Measurements from ENCODE around the gene FLCN.
"Not testable (repeated sequence)": the region's sequence is repeated elsewhere in the genome, so short reads cannot be mapped to it uniquely, and the experiment has no call there.

The FLCN gene

DNA sequence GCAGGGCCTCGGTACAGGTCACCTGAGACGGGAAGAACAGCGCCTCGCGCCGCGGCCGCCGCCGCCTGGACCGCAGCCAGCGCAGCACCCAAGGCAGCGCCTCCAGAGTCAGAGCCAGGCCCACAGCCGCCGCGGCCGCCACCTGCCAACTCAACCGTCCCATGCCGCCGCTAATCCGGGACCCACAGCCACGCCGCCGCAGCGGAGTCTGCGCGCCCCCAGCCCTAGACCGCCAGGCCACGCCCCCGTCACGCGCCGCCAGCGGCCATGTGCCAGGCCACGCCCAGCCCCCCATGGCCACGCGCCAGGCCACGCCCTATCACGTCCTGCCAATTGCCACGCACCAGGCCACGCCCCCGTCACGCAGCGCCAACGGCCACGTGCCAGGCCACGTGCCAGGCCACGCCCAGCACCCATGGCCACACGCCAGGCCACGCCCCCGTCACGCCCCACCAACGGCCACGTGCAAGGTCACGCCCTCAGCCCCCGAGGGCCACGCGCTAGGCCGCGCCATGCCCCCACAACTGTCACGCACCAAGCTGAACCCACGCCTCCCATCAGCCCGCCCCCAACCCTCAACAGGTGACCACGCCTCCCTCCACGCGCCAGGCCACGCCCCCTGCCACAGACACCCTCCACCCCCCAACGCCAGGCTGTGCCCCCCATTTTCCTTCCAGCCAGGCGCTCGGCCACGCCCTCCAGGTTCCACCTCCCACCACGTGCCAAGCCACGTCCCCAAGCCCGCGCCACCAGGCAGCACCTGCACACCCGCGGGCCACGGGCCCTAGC lies 30.6 kb downstream of the FLCN start, which contains the start of gene PLD6:
Gene PLD6, minus strand, starts transcription at position 210 of the 789 bp plus-strand sequence. Its CDS starts 47 bp downstream, at position 163.
- peak; percentile 84 to 92 (median 88) for DNase-seq

DNA sequence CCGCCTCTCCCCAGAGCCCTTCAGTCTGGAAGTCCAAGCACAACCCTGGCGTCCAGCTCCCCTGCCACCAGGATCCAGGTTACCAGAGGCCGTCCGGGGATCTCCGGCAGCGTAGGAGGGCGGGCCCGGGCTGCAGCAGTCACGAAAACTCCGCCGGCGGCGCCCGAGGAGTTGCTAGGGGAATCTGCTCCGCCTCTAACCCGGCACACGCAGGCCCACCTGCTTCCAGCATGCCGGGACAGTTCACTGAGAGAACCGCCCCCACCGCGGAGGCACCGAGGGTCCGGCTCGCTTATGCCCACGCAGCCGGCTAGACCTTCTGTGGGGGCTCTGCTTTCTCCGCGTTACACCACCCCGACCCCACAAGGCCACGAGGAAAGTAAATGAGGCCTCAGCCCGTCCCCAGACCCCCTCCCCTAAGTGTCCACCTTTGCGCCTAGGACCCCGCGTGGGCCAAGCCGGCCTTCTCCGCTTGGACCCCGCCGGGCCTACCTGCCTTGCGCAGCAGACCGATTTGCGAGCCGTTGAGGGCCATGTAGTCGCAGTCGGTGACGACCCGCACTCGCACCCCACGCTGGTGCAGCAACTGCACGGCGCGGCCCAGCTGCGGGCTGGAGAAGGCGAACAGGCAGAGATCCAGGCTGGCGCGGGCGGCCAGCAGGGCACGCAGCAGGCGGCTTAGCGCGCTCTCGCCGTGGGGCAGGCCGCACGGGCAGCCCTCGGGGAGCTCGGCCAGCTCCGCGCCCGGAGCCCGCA lies 31.4 kb downstream of the FLCN start:
- peak; percentile 20 to 51 (median 33) for DNase-seq

DNA sequence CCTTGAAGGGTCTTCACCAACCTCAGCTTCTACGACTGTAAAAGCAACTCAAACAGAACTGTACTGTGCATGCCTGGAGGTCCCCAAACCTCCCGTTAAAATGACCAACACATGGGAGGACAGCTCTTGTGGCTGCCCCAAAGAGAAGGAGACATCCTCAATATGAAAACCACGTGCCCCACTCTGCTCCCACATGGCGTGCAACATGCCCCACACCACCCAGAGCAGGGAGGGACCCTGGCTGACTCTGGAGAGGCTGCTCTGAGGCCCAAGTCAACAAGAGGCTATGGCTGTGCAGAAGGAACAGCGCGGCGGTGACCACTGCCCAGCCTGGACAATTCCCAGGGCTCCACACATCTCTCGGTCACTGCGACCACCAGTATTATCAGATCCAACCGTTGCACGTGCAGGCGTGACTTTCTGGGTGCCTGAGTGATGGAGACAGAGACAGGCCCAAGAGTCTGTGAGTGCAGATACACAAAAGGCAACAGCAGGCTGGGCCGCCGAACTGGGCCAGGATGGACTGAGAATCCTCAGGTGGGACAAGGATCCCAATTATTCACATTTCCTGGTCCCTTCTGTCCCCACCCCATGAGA lies 32.2 kb downstream of the FLCN start:
- DNase-seq = no peak

DNA sequence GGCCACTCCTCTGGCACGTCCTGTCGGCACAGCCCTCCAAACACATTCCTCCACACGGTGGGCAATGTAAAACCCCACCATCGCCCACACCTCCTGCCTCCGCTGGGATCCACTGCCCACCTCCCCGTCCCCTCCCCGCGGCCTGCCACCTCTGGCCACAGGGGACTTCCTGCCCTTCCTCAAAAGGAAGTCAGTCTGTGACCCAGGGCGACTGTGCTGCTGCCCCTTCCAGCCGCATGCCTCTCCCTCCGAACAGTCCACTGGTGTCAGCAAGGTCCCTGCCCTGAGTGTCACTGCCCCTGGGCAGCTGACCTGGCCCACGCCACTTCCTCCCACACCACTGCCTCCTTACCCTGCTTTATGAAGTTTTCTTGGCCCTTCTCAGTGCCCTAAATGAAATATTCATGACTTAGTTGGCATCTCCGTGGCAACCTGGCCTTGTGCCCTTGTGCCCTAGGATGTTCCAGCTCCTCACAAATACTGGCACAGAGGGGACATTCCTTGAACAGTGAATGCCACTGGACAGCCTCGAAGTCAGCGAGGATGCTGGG lies 32.9 kb downstream of the FLCN start:
- DNase-seq = no peak

DNA sequence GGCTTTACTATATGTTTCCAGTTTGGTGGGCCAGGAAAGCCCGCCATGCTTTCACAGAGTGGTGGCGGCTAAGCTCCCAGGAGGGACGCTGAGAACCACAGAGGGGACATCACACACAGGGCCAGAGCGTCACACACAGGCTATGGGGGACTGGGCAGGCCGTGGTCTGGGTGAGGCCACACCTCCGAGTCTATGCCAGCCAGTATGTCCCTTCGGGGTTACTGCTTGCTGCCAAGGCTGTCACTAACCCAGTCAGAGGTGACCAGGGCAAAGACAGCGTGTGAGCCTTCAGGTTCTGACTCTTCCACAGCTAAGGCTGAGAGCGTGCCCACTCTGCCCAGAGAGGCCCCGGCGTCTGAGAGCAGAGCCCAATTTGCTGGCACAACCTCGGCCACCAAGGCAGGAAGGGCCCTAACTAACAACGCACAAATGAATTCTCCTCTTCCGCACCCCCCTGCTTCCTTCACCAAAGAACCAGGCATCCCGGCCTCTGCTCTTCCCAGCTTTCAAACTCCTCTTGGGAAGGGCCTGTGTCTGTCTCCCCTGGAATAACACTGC lies 33.7 kb downstream of the FLCN start:
- no peak for DNase-seq

DNA sequence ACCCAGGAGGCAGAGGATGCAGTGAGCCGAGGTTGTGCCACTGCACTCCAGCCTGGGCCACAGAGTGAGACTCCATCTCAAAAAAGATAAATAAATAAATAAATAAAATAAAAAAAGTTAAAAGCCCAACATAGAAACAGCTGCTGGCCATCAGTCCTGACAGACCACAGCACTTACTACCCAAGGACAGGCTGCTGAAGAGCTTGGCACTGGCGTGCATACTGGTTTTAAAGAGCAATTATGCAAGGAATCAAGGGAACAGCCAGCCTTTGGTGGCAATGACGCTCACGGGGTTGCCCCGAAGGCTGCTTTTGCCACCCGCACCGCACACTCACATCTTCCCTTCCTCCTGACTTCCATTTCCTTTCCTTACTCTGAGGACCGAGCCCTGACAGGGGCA lies 35.1 kb downstream of the FLCN start:
- no peak for DNase-seq

DNA sequence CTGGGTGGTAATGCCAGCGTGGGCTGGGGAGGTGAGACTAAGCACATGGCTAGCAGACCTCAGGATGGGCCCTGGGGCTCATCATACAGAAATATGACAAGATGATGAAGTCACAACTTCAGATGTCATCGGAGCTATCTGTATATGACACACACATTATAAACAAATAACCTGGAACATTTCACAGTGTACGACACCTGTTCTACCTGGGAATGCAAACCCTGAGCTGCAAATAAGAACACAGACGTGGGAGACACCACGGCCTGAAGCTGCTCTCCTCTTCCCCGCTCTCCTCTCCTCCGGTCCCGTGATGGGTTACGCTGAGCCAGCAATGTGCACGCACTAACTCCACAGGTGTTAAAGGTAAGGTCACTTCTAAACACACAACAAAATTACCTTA lies 35.7 kb downstream of the FLCN start:
- DNase-seq = no peak

DNA sequence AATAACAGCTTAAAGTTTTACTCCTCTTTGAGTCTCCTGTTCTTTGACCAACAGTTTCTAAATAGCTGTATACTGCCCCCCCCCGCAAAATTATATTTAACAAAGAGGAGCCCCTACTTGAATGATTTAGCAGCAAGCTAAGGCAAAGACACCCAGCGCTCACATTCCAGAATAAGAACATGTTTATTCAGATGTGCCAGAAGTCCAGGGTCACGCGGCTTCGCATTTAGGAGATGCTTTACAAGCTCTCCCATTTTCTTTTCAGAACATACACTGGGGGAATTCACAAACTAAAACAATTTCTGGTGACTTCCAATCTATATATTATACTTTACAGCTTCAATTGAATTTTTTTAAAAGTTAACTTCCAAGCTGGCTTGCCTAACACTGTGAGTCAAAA lies 36.1 kb downstream of the FLCN start:
- no peak for DNase-seq

DNA sequence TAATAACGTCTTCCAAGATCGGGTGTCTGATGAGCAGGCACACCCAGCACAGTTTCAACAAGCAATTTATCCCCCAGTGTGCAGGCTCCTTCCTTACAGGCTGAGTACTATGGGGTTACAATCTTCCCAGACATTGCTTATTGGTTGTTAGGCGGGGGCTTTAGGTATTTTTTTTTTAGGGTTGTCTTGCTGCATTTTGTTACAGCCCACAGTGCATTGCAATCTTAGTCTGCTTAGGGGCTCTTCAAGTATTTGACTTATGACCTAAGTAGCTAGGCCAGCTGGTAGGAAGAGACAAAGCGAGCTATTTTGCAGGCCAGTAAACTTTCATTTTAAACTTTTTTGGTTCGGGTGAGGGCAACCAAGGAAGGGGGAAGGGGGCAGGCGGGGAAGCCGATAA lies 36.7 kb downstream of the FLCN start:
- DNase-seq = no peak

DNA sequence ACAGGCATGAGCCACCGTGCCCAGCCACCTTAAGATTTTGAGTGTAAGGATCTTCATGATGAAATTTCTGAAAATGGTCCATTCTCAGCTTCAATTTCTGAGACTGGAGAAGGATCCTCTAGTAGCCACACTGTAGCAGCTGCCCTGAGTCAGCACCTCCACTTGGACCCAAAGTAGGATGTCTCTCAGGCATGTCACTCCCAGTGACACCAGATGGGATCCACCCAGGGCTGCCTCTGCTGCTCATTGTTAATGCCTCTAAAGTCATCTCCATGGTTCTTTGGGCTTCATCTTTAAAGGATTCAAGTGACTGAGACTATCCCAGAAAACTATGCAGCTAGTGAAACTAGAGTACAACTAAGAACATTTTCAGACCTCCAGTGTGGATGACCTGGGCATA lies 38.7 kb downstream of the FLCN start:
- no peak for DNase-seq

DNA sequence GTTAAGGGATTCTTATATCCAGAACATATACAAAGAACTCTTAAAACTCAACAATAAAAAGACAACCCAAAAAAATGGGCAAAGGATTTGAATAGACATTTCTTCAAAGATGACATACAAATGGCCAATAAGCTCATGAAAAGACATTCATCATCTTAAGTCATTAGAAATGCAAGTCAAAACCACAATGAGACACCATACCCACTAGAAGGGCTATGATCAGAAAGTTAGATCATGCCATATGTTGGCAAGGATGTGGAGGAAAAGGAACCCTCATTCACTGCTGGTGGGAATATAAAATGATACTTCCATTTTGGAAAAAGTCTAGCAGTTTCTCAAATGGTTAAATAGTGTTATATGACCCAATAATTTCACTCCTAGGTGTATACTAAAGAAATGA lies 40.2 kb downstream of the FLCN start:
- no peak for DNase-seq

DNA sequence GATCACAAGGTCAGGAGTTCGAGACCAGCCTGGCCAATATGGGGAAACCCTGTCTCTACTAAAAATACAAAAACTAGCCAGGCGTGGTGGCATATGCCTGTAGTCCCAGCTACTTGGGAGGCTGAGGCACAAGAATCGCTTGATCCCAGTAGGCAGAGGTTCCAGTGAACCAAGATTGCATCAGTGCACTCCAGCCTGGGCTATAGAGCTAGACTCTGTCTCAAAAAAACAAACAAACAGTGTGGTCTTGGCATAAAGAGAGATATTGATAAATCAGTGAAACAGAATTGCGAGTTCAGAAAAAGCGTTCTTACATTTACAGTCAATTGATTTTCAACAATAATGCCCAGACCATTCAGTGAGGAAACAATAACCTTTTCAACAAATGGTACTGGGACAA lies 41.5 kb downstream of the FLCN start:
- DNase-seq = not testable (repeated sequence)

DNA sequence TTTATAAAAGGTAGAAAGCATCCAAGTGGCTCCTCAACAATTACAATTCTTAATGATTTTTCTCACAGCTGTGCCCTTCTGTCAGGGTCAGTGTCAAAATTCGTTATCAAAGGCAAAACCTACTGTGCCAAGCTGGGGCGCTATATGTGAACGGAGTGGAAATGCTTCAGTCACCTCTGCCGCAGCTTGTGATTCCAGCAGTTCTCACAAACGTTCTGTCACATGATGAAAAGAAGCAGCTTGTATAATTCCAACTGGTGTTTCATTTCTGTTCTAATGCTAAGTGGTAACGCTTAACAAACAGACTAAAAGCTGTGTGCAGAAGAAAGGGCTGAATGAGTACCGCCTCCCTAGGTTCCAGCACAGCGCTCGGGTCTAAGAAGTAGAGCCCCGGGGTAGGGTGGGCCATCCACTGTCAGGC lies 45.0 kb downstream of the FLCN start:
- no peak for DNase-seq

DNA sequence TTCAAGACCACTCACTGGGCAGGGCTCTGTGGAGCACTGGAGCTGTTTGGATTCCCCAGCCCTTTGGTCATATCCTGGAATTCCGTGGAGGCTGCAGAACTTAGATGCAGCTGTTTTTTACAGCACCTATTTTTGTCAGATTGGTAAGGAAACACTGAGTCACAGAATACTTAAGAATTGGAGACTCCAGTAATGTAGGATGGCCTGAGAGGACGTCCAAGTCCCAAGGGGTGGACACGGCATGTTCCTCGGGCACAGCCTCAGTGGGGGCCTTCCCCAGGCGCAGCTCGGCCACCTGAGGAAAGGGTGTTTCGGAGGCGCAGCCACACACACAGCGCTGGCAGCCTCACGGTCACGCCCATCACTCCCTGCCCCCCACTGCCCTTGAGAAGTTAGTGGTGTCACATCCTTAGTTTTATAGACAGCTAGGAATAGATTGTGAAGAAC lies 45.6 kb downstream of the FLCN start:
- DNase-seq = no peak

DNA sequence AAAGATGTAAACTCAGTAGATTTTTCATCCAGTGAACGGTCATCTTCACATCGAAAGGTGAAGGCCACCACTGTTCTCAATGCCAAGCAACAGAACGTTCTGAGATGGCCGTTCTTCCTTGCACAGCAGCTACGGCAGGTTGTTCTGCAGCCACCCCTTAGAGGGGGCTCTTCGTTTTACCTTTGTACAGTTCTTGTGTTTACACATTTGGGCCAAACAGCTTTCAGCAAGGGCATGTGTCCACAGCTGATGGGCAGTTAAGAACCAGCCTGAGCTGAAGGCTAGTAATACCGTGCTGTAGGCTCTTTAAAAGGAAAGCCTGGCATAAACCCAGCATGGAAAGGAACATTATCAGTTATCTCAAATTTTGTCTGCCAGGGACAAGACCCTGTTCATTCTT lies 46.8 kb downstream of the FLCN start:
- DNase-seq = no peak

DNA sequence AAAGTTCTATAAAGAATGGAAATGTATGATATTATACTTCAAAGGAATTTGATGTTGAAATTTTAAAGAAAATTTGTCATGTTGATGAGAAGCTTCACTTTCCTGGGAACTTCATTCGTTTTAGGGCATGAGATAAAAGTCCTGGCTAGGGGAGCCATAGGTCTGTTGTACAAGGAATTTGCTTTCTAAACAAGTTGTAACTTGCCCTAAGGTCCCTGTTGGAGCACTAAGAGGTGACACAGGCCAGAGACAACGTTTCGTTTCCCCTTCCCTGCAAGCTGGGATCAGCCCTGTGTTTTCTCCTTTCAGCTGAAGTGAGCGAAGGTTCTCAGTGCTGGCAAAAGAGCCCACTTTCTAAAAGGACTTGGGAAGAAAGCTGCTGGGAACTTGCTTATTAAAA lies 47.4 kb downstream of the FLCN start:
- DNase-seq = no peak

DNA sequence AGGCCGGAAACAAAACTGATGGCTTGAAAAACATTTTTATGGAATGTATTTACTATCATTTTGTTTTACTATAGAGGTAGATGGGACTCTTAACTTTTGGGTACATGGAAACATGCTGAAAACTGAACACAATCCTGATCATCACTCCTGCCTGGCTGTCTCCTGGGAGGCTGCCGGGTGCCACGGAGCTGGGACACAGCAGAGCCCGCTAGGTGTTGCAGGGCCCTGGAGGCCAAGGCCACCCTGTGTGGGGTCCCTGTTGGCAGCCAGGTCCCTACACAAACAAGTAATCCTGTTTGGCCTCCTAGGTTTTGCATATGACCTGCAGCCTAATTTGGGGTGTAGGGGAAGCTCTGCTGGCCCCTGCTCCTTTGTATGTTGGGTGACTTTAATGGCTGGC lies 48.4 kb downstream of the FLCN start:
- DNase-seq = no peak

DNA sequence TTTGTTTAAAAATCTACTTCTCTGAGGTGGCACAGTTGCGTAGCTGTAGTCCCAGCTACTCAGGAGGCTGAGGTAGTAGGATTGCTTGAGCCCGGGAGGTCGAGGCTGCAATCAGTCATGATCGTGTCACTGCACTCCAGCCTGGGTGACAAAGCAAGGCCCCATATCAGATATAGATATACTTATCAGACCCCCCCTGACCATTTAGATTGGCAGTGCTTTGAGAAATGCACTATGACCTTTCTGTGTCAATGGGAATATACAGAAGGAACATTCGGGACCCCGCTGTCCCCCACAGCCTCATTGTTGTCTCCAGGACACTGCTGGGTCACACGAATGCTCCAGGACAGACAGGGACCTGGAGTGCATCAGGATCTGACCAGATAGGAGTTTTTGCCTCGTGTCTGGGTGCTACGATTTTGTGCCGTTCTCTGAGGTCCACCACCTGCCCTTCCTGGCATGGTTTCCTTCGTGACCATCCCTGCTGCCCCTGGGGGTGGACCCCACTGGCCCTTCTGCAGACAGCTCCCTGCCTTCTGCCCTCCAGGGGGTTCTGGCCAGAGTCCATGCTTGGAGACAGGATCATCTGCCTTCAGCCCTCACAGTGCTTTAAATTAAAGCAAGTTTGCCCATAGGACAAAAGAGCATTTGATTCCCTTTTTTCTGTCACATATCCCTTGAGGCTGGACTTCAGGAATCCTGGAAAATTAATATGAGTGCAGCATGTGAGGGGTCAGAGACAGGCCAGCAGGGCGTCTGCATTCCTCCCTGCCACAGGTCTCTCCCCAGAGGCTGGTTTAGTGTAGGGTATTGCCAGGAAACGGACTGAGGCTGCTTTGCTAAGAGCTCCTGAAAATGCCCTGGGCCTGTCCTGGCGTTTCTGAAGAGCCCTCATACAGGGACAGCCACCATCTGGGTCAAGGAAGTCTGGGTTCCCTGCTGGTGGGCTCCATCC lies 50.1 kb downstream of the FLCN start:
- DNase-seq = no peak

DNA sequence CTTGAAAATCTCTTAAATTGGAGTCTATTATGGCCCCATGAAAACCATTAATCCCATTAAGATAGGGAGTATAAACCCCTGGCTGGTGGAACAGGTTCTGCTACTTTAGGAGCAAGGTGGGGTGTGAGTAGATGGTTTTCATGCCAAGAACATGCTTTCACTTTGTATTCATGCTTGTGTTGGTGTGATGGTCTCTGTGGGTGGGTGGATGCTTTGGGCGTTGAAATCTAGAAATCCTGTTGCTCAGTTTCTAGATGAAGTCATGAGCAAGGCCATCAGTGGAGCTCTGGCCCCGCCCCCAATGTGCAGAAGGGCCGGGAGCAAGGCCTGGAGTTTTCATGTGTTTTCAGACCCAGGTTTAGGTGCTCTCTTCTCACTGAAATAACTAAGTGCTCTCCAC lies 50.9 kb downstream of the FLCN start:
- no peak for DNase-seq

DNA sequence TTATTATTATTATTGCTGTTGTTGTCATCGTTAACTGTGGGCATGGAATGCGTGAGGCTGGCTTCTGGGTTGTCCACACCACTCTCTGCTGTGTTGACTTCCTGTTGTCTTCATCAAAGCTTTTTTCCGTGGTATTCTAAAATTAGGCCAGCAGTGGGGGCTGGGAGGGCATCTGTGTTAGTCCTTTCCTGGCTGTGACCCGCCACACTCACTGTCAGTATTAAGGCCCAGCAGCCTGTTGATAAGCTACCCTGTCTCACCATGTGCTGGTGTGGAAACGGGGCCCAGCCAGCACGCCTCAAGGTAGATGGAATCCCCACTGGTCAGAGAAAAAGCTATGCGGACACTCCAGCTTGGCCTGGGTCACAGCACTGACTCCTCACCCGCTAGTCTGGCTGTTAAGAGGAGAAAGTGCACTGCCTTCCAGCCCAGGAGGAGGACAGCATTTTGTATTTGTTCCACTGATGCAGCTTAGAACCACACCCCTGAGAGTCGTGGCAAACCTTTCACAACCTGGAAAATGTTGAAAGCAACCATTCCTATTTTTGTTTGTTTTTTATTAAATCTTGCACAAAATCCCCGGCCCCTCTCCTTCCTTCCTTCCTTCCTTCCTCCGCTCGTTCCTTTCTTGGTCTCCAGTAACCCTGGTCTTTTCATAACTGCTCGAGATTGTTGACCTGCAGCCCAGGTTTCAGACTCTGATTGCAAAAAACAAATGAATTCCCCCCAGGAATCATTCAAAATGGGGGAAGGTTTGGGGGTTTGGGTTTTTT lies 51.8 kb downstream of the FLCN start:
- DNase-seq = not testable (repeated sequence)

DNA sequence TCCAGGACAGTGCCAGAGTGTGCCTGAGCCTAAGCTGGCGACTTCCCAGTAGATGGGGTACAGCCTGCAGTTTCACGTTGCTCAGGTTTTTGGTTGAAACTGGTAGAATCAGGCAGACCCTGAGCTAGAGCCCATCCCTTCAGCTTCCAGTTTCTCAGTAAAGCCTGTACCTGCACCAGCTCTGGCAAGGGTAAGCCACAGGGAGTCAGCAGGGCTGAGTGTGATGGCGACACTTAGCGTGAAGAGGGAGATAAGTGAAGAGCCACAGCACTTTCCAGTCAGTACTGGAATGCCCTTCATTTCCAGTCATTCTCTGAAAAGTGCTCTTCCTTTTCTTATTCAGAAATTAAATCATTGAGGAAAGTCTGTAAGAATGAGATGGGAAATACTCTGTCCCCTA lies 53.2 kb downstream of the FLCN start:
- DNase-seq = no peak

Measured in activated CD4-positive, CD25-positive, alpha-beta regulatory T cell (primary cell).